Calu3 (cell line): ENCODE data around the gene PAQR4. TPM values are rescaled to one million over a fixed set of nuclear protein-coding genes. Genes with fewer than 3 reads are reported as not detected.

ENCODE experiments used
- BruUV-seq: library from RNA; stranded (reverse); fragments of 400-500 nt; replicated peaks from 2 replicates; lab custom pipeline; 2021; lab: Mats Ljungman, UMichigan
- CTCF ChIA-PET: fragments of 300-600 bp; sonication (Branson Sonifier 250); formaldehyde crosslinking; loops from one replicate; lab custom pipeline; 2022; ENCODE audit warnings: antibody characterized with exemption; lab: Charles Lee
- DNase-seq: peaks from one replicate; pipeline ENCODE4 v3.0.0; 2022
- H3K27ac Mint-ChIP-seq: one replicate; pipeline ENCODE4 v1.8.0; 2022; ENCODE audit warnings: mixed read lengths; ENCODE audit not compliant: unreplicated experiment
- H3K27me3 Mint-ChIP-seq: one replicate; pipeline ENCODE4 v1.8.0; 2022; ENCODE audit warnings: mixed read lengths; ENCODE audit not compliant: unreplicated experiment
- H3K36me3 Mint-ChIP-seq: one replicate; pipeline ENCODE4 v1.8.0; 2022; ENCODE audit warnings: mild to moderate bottlenecking, moderate library complexity, mixed read lengths; ENCODE audit not compliant: insufficient read depth, unreplicated experiment
- H3K4me1 Mint-ChIP-seq: one replicate; pipeline ENCODE4 v1.8.0; 2022; ENCODE audit warnings: mild to moderate bottlenecking, low read depth, mixed read lengths; ENCODE audit not compliant: unreplicated experiment
- H3K4me3 Mint-ChIP-seq: one replicate; pipeline ENCODE4 v1.8.0; 2022; ENCODE audit warnings: mild to moderate bottlenecking, low read depth, moderate library complexity, mixed read lengths; ENCODE audit not compliant: unreplicated experiment
- H3K9me3 Mint-ChIP-seq: one replicate; pipeline ENCODE4 v1.8.0; 2022; ENCODE audit warnings: low read depth, mixed read lengths; ENCODE audit not compliant: unreplicated experiment
- intact Hi-C: fragments of 100-400 bp; cut with micrococcal nuclease; formaldehyde crosslinking; loops from one replicate; pipeline ENCODE4 v1.10.0; 2022; ENCODE audit not compliant: unreplicated experiment
- total RNA-seq: library from RNA; stranded (reverse); gene quantifications from 2 replicates; pipeline ENCODE4 v1.2.3, GENCODE V29; 2022
- TF ChIP-seq, protein P1 (sequence below): fragments of 200-600 bp; IDR thresholded peaks from one replicate; pipeline ENCODE4 v1.8.0; 2022; ENCODE audit warnings: antibody characterized with exemption; ENCODE audit not compliant: unreplicated experiment

Gene PAQR4
- total RNA-seq, 1 experiment from 2014 or later: 56.0 TPM

DNA sequence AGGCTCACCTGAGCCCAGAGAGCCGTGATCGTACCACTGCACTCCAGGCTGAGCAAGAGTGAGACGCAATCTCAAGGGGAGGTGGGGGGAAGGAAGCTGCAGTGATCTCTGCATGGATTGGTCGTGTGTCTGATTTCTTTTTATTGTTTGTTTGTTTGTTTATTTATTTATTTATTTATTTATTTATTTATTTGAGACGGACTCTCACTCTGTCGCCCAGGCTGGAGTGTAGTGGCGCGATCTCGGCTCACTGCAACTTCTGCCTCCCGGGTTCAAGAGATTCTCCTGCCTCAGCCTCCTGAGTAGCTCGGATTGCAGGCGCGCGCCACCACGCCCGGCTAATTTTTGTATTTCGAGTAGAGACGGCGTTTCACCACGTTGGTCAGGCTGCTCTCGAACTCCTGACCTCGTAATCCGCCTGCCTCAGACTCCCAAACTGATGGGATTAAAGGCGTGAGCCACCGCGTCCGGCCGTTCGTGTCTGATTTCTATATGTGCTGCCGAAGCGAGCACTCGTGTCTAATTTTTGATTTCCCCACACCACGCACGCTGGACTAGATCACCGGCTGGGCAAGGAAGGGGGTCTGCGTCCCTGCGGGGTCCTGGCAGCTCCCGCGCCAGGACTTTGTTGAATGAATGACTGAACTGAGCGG, 50.6 kb downstream of the PAQR4 start:
- no peak for DNase-seq
- H3K4me1 Mint-ChIP-seq: peaks cover 39% of the 10 kb centered on the region
- H3K4me3 Mint-ChIP-seq: peak overlapping the region; percentile 80
- H3K27ac Mint-ChIP-seq: peak overlapping the region; percentile 89
- peaks cover 62% of the 10 kb centered on the region for H3K36me3 Mint-ChIP-seq
- H3K9me3 Mint-ChIP-seq: no peaks in the 10 kb centered on the region
- intact Hi-C loops: loop anchor here (1.0 kb wide), 1 partner anchor 12 kb away; no protein-coding TSS in a partner anchor
- no peaks in the 10 kb centered on the region for H3K27me3 Mint-ChIP-seq
- TSS peak; percentile 47 for BruUV-seq
- CTCF ChIA-PET: interaction anchor here (0.7 to 7.8 kb wide), 5 partner anchors 8 to 50 kb away, joined by 3 to 126 read pairs (median 4); no protein-coding TSS in a partner anchor
- TF ChIP-seq, protein P1, sequence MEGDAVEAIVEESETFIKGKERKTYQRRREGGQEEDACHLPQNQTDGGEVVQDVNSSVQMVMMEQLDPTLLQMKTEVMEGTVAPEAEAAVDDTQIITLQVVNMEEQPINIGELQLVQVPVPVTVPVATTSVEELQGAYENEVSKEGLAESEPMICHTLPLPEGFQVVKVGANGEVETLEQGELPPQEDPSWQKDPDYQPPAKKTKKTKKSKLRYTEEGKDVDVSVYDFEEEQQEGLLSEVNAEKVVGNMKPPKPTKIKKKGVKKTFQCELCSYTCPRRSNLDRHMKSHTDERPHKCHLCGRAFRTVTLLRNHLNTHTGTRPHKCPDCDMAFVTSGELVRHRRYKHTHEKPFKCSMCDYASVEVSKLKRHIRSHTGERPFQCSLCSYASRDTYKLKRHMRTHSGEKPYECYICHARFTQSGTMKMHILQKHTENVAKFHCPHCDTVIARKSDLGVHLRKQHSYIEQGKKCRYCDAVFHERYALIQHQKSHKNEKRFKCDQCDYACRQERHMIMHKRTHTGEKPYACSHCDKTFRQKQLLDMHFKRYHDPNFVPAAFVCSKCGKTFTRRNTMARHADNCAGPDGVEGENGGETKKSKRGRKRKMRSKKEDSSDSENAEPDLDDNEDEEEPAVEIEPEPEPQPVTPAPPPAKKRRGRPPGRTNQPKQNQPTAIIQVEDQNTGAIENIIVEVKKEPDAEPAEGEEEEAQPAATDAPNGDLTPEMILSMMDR: no peak

DNA sequence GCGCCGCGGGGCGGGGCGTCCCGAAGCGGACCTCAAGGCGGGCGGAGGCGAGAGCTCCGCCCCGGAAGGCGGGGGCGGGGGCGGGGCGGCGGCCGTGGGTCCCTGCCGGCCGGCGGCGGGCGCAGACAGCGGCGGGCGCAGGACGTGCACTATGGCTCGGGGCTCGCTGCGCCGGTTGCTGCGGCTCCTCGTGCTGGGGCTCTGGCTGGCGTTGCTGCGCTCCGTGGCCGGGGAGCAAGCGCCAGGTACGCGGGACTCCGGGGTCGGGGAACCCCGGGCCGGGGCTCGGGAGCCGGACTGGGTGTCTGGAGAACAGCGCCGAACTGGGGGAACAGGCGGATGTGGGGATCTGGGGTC, 51.1 kb downstream of the PAQR4 start, which contains the start of gene TNFRSF12A:
TSS of gene TNFRSF12A (plus strand) at position 122 of the 357 bp plus-strand sequence. CDS start at position 152, 30 bp downstream.
- intact Hi-C loops: loop anchor here (1.0 kb wide), 1 partner anchor 13 kb away; no protein-coding TSS in a partner anchor
- TF ChIP-seq, protein P1: peak; percentile 26
- peak within 1 kb of the TSS; percentile 89 for H3K27ac Mint-ChIP-seq
- H3K4me3 Mint-ChIP-seq: peak within 1 kb of the TSS; percentile 80
- no peaks in the 10 kb centered on the region for H3K9me3 Mint-ChIP-seq
- H3K27me3 Mint-ChIP-seq: no peaks in the 10 kb centered on the region
- peaks cover 35% of the 10 kb centered on the region for H3K4me1 Mint-ChIP-seq
- peaks cover 67% of the 10 kb centered on the region for H3K36me3 Mint-ChIP-seq
- CTCF ChIA-PET: interaction anchor here (0.7 to 7.8 kb wide), 6 partner anchors 8 to 50 kb away, joined by 3 to 126 read pairs (median 6); no protein-coding TSS in a partner anchor
- DNase-seq: peak; percentile 90
- no TSS peak for BruUV-seq

- CTCF ChIA-PET: interaction anchor here (0.6 to 7.8 kb wide), 9 partner anchors 7 to 73 kb away, joined by 3 to 126 read pairs (median 4); no protein-coding TSS in a partner anchor
- Mint-ChIP-seq H3K4me1 (peaks cover 34% of the 10 kb centered on the region), H3K9me3 (no peaks in the 10 kb centered on the region), H3K27ac (peak overlapping the region; percentile 89), H3K36me3 (peaks cover 73% of the 10 kb centered on the region), H3K4me3 (peak overlapping the region; percentile 80), H3K27me3 (no peaks in the 10 kb centered on the region)
- peak; percentile 98 for DNase-seq
- BruUV-seq: no TSS peak
- intact Hi-C loops: loop anchor here (1.0 kb wide), 1 partner anchor 14 kb away; no protein-coding TSS in a partner anchor
- TF ChIP-seq, protein P1: no peak
Observed at GRCh38 chr16:3020604-3021448, 51.7 kb downstream of the PAQR4 start.
